ENCODE measurements around the gene MYOF. TPM values are rescaled to one million over a fixed set of nuclear protein-coding genes. Genes with fewer than 3 reads are reported as not detected.

The MYOF gene
- total and polyA plus RNA-seq, 3 donors from 2014 or later: 9.4 to 21.4 (median 12.3) TPM

DNA sequence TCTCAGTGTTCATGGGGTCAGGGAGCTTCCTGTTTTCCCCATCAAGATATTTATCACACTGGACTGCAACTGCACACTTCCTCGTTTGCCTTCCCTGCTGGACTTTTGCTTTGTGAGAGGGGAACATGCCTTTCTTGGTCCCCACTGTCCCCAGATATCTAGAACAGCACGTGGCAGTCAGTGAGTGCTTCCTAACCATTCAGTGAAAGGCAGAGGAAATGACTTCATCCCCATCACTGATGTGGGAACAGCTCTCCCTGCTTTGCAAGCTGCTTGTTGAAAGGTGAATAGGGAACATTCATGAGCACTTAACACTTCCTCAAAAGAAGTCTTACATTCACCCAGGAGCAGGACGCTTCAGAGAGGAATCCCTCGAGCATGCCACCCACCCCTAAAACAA lies 135.4 kb downstream of the MYOF start:
- intact Hi-C loops (cut with DNase I; ENCODE audit: low total_unique reads): loop anchor here (10.0 kb wide), 1 partner anchor 262 kb away; no protein-coding TSS in a partner anchor
- DNase-seq: no peak
- Histone ChIP-seq H3K4me3 (no peak overlapping the region), H3K27me3 (no peaks in the 10 kb centered on the region), H3K9me3 (no peaks in the 10 kb centered on the region), H3K4me1 (peaks cover 7% of the 10 kb centered on the region), H3K36me3 (ENCODE audit: low read depth, missing control alignments) (peaks cover 2% of the 10 kb centered on the region), H3K27ac (no peak overlapping the region)
- no peak for TF ChIP-seq POLR2A (IDR thresholded peaks at IDR 0.05)
- TF ChIP-seq, protein P1, sequence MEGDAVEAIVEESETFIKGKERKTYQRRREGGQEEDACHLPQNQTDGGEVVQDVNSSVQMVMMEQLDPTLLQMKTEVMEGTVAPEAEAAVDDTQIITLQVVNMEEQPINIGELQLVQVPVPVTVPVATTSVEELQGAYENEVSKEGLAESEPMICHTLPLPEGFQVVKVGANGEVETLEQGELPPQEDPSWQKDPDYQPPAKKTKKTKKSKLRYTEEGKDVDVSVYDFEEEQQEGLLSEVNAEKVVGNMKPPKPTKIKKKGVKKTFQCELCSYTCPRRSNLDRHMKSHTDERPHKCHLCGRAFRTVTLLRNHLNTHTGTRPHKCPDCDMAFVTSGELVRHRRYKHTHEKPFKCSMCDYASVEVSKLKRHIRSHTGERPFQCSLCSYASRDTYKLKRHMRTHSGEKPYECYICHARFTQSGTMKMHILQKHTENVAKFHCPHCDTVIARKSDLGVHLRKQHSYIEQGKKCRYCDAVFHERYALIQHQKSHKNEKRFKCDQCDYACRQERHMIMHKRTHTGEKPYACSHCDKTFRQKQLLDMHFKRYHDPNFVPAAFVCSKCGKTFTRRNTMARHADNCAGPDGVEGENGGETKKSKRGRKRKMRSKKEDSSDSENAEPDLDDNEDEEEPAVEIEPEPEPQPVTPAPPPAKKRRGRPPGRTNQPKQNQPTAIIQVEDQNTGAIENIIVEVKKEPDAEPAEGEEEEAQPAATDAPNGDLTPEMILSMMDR (IDR thresholded peaks at IDR 0.05): no peak
- WGBS, 2 donors: 44 to 45% methylated on average over 4 of the region's 4 CpGs

DNA sequence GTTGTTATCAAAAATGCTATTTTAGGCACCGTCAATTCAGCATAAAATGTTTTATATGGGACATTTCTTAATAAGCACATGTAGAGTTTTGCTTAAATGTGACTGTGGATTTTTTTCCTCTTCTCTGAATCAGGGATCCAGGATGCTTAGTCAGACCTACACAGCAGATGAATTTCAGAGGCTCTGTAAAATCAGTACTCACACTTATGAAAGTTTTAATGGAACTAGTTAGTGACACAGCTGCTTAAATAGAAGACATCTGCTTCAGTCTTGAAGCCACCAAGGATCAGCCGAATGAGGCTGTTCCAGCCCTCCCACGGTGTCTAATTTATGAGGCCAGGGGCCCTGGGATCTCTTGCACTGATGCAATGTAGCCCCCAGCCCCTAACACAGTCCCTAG lies 136.0 kb downstream of the MYOF start:
- Histone ChIP-seq H3K27me3 (no peaks in the 10 kb centered on the region), H3K27ac (no peak overlapping the region), H3K9me3 (no peaks in the 10 kb centered on the region), H3K36me3 (ENCODE audit: low read depth, missing control alignments) (peaks cover 2% of the 10 kb centered on the region), H3K4me1 (peaks cover 7% of the 10 kb centered on the region), H3K4me3 (no peak overlapping the region)
- intact Hi-C loops (cut with DNase I; ENCODE audit: low total_unique reads): loop anchor here (10.0 kb wide), 1 partner anchor 261 kb away; no protein-coding TSS in a partner anchor
- 40 to 51% methylated on average over 3 of the region's 3 CpGs for WGBS, 2 donors
- no peak for TF ChIP-seq POLR2A (IDR thresholded peaks at IDR 0.05)
- TF ChIP-seq, protein P1 (IDR thresholded peaks at IDR 0.05): no peak
- DNase-seq: no peak

DNA sequence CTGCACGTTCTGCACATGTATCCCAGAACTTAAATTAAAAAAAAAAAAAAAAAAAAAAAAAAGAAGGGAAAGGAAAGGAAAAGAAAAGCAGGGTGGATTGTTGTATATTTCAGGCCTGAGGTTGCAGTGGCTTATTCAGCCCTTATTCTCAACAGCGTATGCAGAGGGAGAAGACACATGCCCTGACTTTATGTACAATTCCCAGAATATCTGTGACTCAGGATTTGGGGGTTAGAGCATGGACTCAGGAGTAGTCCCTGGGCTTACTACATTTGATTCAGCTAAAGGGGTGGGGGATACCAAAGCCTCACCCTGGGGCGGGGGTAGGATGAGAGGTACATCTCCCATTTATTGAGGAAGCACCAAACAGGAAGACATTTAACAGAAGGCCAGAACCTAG lies 137.4 kb downstream of the MYOF start:
- H3K9me3 ChIP-seq: no peaks in the 10 kb centered on the region
- intact Hi-C loops (cut with DNase I; ENCODE audit: low total_unique reads): loop anchor here (10.0 kb wide), 1 partner anchor 260 kb away; no protein-coding TSS in a partner anchor
- peaks cover 7% of the 10 kb centered on the region for H3K4me1 ChIP-seq
- DNase-seq: no peak
- peaks cover 2% of the 10 kb centered on the region for H3K36me3 ChIP-seq (ENCODE audit: low read depth, missing control alignments)
- whole genome bisulfite sequencing, 2 donors: 91 to 95% methylated on average over 3 of the region's 3 CpGs
- no peak overlapping the region for H3K4me3 ChIP-seq
- H3K27ac ChIP-seq: no peak overlapping the region
- H3K27me3 ChIP-seq: no peaks in the 10 kb centered on the region
- TF ChIP-seq POLR2A (IDR thresholded peaks at IDR 0.05): no peak
- TF ChIP-seq, protein P1 (IDR thresholded peaks at IDR 0.05): no peak

DNA sequence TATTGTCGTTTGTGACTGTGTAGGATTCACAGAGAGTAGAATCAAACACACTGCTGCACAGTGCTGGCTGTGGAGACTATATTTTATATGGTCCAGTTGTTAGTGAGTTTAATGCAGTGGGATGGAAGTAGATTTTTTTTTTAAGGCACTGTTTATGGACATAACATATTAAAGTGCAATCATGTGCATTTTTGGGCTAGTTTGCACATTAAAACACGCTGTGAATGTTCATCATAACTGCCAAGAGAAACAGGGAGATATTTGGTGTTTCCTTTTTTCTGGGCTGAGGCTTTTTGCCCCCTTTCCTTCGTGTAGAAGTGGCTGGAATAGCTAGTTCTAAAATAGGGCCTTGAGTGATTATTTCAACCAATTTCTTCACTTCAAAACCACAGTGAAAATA lies 139.2 kb downstream of the MYOF start:
- WGBS, 2 donors: 55 to 69% methylated on average over 3 of the region's 3 CpGs
- Histone ChIP-seq H3K4me3 (no peak overlapping the region), H3K36me3 (ENCODE audit: low read depth, missing control alignments) (peaks cover 2% of the 10 kb centered on the region), H3K4me1 (peaks cover 7% of the 10 kb centered on the region), H3K27ac (no peak overlapping the region), H3K27me3 (no peaks in the 10 kb centered on the region), H3K9me3 (no peaks in the 10 kb centered on the region)
- DNase-seq: no peak
- intact Hi-C loops (cut with DNase I; ENCODE audit: low total_unique reads): loop anchor here (10.0 kb wide), 1 partner anchor 258 kb away; no protein-coding TSS in a partner anchor
- TF ChIP-seq, protein P1 (IDR thresholded peaks at IDR 0.05): no peak
- TF ChIP-seq POLR2A (IDR thresholded peaks at IDR 0.05): no peak

DNA sequence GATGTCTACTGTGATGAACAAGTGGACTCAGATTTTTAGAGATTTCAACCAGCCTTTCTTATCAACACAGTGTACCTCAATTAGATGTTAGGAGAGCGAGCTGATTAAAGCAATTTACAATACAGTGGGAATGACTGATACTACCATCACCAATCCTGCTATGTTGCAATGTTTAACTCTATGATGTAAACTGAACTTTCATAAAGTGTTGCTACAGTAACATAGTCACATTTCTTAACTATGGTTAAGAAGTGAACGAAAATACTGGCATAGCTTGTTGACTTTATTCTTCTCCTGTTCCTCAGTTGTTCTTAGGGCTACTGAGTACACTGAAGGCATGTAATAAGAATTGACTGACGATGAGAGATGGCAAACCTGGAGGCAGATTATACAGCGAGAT lies 139.8 kb downstream of the MYOF start:
- TF ChIP-seq, protein P1 (IDR thresholded peaks at IDR 0.05): no peak
- no peak for TF ChIP-seq POLR2A (IDR thresholded peaks at IDR 0.05)
- Histone ChIP-seq H3K27me3 (no peaks in the 10 kb centered on the region), H3K4me1 (peaks cover 7% of the 10 kb centered on the region), H3K36me3 (ENCODE audit: low read depth, missing control alignments) (peaks cover 2% of the 10 kb centered on the region), H3K27ac (no peak overlapping the region), H3K4me3 (no peak overlapping the region), H3K9me3 (no peaks in the 10 kb centered on the region)
- intact Hi-C loops (cut with DNase I; ENCODE audit: low total_unique reads): loop anchor here (10.0 kb wide), 1 partner anchor 258 kb away; no protein-coding TSS in a partner anchor
- 90 to 94% methylated on average over 4 of the region's 4 CpGs for WGBS, 2 donors
- no peak for DNase-seq
